Medulla oblongata (tissue), 1 donor: ENCODE results near the gene CLSTN2.

Source experiments
- DNase-seq: peaks from one replicate; pipeline ENCODE4 v3.0.0-alpha.2; 2015; ENCODE audit errors: extremely low spot score

Gene CLSTN2

GRCh38 chr3:140284372-140284771 is 349.4 kb downstream of the CLSTN2 start:
- no peak for DNase-seq

- DNase-seq: no peak
These were observed 350.4 kb downstream of the CLSTN2 start for GRCh38 chr3:140285380-140285779.

- no peak for DNase-seq
These were observed 353.6 kb downstream of the CLSTN2 start for GRCh38 chr3:140288595-140288994.

- DNase-seq: no peak
These were observed 355.1 kb downstream of the CLSTN2 start for GRCh38 chr3:140290105-140290504.

GRCh38 chr3:140292170-140292569 is 357.2 kb downstream of the CLSTN2 start:
- no peak for DNase-seq

- peak; percentile 24 for DNase-seq
These were observed 357.7 kb downstream of the CLSTN2 start for GRCh38 chr3:140292684-140293083.

GRCh38 chr3:140294058-140294457 is 359.1 kb downstream of the CLSTN2 start:
- DNase-seq: no peak

GRCh38 chr3:140296796-140297352 is 361.9 kb downstream of the CLSTN2 start:
- DNase-seq: no peak

- no peak for DNase-seq
These were observed 363.1 kb downstream of the CLSTN2 start for GRCh38 chr3:140298043-140298442.

GRCh38 chr3:140298569-140299070 is 363.6 kb downstream of the CLSTN2 start:
- peak; percentile 12 for DNase-seq

- no peak for DNase-seq
These were observed 368.9 kb downstream of the CLSTN2 start for GRCh38 chr3:140303875-140304274.

- no peak for DNase-seq
These were observed 373.6 kb downstream of the CLSTN2 start for GRCh38 chr3:140308535-140308934.

GRCh38 chr3:140311428-140311827 is 376.4 kb downstream of the CLSTN2 start:
- no peak for DNase-seq

GRCh38 chr3:140315955-140316354 is 381.0 kb downstream of the CLSTN2 start:
- no peak for DNase-seq

GRCh38 chr3:140316466-140316865 is 381.5 kb downstream of the CLSTN2 start:
- DNase-seq: no peak

- DNase-seq: no peak
These were observed 381.9 kb downstream of the CLSTN2 start for GRCh38 chr3:140316868-140317400.

- no peak for DNase-seq
These were observed 384.8 kb downstream of the CLSTN2 start for GRCh38 chr3:140319739-140320138.

- DNase-seq: no peak
These were observed 388.6 kb downstream of the CLSTN2 start for GRCh38 chr3:140323561-140323960.

- no peak for DNase-seq
These were observed 397.1 kb downstream of the CLSTN2 start for GRCh38 chr3:140332131-140332530.

GRCh38 chr3:140334132-140334929 is 399.3 kb downstream of the CLSTN2 start:
- no peak for DNase-seq

- DNase-seq: no peak
These were observed 401.5 kb downstream of the CLSTN2 start for GRCh38 chr3:140336465-140336864.

- no peak for DNase-seq
These were observed 403.9 kb downstream of the CLSTN2 start for GRCh38 chr3:140338916-140339315.

GRCh38 chr3:140341203-140341602 is 406.2 kb downstream of the CLSTN2 start:
- no peak for DNase-seq
